ENCODE data around the gene CERS4. TPM values are rescaled to one million over a fixed set of nuclear protein-coding genes. Genes with fewer than 3 reads are reported as not detected.

The CERS4 gene
- polyA plus RNA-seq, 1 donor from 2014 or later = 59.3 TPM

GRCh38 chr19:8231073-8231604 is 22.0 kb downstream of the CERS4 start:
- H3K4me2 ChIP-seq (ENCODE audit: low read length) = no peak overlapping the region
- H3K27me3 ChIP-seq (ENCODE audit: insufficient read depth, low read depth, low read length) = no peaks in the 10 kb centered on the region
- H3K79me2 ChIP-seq (replicated peaks; ENCODE audit: insufficient read depth, low read length) = no peaks in the 10 kb centered on the region
- TF ChIP-seq, protein P1, sequence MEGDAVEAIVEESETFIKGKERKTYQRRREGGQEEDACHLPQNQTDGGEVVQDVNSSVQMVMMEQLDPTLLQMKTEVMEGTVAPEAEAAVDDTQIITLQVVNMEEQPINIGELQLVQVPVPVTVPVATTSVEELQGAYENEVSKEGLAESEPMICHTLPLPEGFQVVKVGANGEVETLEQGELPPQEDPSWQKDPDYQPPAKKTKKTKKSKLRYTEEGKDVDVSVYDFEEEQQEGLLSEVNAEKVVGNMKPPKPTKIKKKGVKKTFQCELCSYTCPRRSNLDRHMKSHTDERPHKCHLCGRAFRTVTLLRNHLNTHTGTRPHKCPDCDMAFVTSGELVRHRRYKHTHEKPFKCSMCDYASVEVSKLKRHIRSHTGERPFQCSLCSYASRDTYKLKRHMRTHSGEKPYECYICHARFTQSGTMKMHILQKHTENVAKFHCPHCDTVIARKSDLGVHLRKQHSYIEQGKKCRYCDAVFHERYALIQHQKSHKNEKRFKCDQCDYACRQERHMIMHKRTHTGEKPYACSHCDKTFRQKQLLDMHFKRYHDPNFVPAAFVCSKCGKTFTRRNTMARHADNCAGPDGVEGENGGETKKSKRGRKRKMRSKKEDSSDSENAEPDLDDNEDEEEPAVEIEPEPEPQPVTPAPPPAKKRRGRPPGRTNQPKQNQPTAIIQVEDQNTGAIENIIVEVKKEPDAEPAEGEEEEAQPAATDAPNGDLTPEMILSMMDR (IDR thresholded peaks at IDR 0.05; ENCODE audit: poor library complexity, severe bottlenecking) = no peak
- TF ChIP-seq RAD21 (conservative IDR thresholded peaks at IDR 0.05) (no peak), EZH2 (IDR thresholded peaks at IDR 0.05; ENCODE audit: borderline replicate concordance, insufficient read depth, low read length, poor library complexity, severe bottlenecking) (no peak), TAF1 (IDR thresholded peaks at IDR 0.05; ENCODE audit: low read depth) (no peak), EP300 (conservative IDR thresholded peaks at IDR 0.05; ENCODE audit: poor library complexity, severe bottlenecking) (no peak), MXI1 (conservative IDR thresholded peaks at IDR 0.05; ENCODE audit: poor library complexity, severe bottlenecking) (no peak), REST (IDR thresholded peaks at IDR 0.05; ENCODE audit: borderline replicate concordance) (no peak), POLR2AphosphoS5 (IDR thresholded peaks at IDR 0.05) (no peak), SMC3 (conservative IDR thresholded peaks at IDR 0.05; ENCODE audit: poor library complexity) (no peak)
- no peak overlapping the region for H3K9ac ChIP-seq (ENCODE audit: low read length)
- no peaks in the 10 kb centered on the region for H4K20me1 ChIP-seq (ENCODE audit: insufficient read depth)
- H3K4me3 ChIP-seq (ENCODE audit: low read length) = no peak overlapping the region
- no peak overlapping the region for H2AFZ ChIP-seq (ENCODE audit: low read depth, low read length)
- no peaks in the 10 kb centered on the region for H3K36me3 ChIP-seq (ENCODE audit: insufficient read depth, low read length)
- no peaks in the 10 kb centered on the region for H3K9me3 ChIP-seq (ENCODE audit: low read length)
- H3K9me2 ChIP-seq (ENCODE audit: insufficient read depth, low read length) = no peaks in the 10 kb centered on the region
- no peak overlapping the region for H3K27ac ChIP-seq (ENCODE audit: low read length)
- H3F3A ChIP-seq (ENCODE audit: insufficient read depth, low read length, poor library complexity, severe bottlenecking) = no peaks in the 10 kb centered on the region

DNA sequence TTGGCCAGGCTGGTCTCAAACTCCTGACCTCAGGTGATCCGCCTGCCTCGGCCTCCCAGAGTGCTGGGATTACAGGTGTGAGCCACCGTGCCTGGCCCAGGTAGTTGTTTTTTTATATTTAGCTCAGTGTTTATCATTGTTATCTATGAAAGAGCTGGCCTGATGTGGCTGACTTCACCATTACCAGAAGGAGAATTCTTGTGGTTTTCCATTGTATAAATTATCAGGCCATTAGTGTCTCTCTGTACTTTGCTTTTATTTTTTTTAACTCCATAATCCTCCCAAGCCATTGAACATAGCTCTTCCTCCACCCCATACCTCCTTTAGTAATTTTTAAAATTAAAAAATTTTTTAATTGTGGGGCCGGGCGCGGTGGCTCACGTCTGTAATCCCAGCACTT is 24.2 kb downstream of the CERS4 start:
- H4K20me1 ChIP-seq (ENCODE audit: insufficient read depth) = no peaks in the 10 kb centered on the region
- TF ChIP-seq, protein P1 (IDR thresholded peaks at IDR 0.05; ENCODE audit: poor library complexity, severe bottlenecking) = no peak
- TF ChIP-seq TAF1 (IDR thresholded peaks at IDR 0.05; ENCODE audit: low read depth) (no peak), REST (IDR thresholded peaks at IDR 0.05; ENCODE audit: borderline replicate concordance) (no peak), EP300 (conservative IDR thresholded peaks at IDR 0.05; ENCODE audit: poor library complexity, severe bottlenecking) (no peak), POLR2AphosphoS5 (IDR thresholded peaks at IDR 0.05) (no peak), EZH2 (IDR thresholded peaks at IDR 0.05; ENCODE audit: borderline replicate concordance, insufficient read depth, low read length, poor library complexity, severe bottlenecking) (no peak), MXI1 (conservative IDR thresholded peaks at IDR 0.05; ENCODE audit: poor library complexity, severe bottlenecking) (no peak)

More for the DNA sequence above, 24.2 kb downstream of the CERS4 start:
- no peaks in the 10 kb centered on the region for H3K79me2 ChIP-seq (replicated peaks; ENCODE audit: insufficient read depth, low read length)
- no peak overlapping the region for H3K9ac ChIP-seq (ENCODE audit: low read length)
- no peaks in the 10 kb centered on the region for H3K9me3 ChIP-seq (ENCODE audit: low read length)
- no peak overlapping the region for H2AFZ ChIP-seq (ENCODE audit: low read depth, low read length)
- no peaks in the 10 kb centered on the region for H3K36me3 ChIP-seq (ENCODE audit: insufficient read depth, low read length)
- no peaks in the 10 kb centered on the region for H3F3A ChIP-seq (ENCODE audit: insufficient read depth, low read length, poor library complexity, severe bottlenecking)
- H3K9me2 ChIP-seq (ENCODE audit: insufficient read depth, low read length) = no peaks in the 10 kb centered on the region
- H3K27ac ChIP-seq (ENCODE audit: low read length) = no peak overlapping the region
- H3K4me2 ChIP-seq (ENCODE audit: low read length) = no peak overlapping the region
- H3K27me3 ChIP-seq (ENCODE audit: insufficient read depth, low read depth, low read length) = no peaks in the 10 kb centered on the region
- no peak overlapping the region for H3K4me3 ChIP-seq (ENCODE audit: low read length)

Measured in neural cell (in vitro differentiated cells).